MM.1S (cell line): ENCODE measurements around the gene RIPOR2.

ENCODE experiments used
- EZH2phosphoT487 ChIP-seq: fragments of 300-600 bp; sonication (generic); IDR thresholded peaks from 2 replicates; pipeline ENCODE4 v1.6.1; 2018; ENCODE audit warnings: antibody characterized with exemption, low read length
- TF ChIP-seq, protein P1 (sequence below): fragments of 300-600 bp; sonication (generic); IDR thresholded peaks from 2 replicates; pipeline ENCODE4 v1.5.1; 2016; ENCODE audit warnings: antibody characterized with exemption, low read length, mixed read lengths

DNA sequence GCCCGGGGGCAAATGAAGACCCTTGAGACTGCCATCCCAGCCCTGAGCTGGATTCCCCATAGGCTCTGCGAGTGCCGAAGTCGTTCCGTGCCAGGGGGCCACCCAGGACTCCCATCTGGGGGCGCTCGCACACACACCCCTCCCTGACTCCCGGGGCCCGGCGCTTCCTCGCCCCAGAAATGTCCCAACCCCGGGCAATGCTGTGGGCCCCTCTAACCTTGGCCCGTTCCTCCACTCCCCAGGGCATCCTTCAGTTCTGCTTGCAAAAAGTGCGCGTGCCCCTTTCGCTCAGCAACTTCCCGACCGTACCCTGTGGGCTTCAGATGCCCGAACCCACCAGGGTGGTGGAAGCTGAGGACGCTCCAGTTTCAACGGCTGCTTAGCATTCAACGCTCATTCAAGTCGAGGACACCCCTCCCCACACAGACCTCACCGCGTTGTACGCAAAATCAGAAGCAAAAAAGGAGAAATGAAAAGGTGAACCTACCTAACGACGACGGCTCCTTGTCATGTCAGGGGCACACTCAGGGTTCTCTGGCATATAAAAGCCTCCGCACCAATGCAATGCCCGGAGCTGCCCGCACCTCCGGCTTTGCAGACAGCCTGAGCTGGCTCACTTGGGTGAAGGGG, 25.3 kb downstream of the RIPOR2 start:
- no peak for TF ChIP-seq EZH2phosphoT487
- TF ChIP-seq, protein P1, sequence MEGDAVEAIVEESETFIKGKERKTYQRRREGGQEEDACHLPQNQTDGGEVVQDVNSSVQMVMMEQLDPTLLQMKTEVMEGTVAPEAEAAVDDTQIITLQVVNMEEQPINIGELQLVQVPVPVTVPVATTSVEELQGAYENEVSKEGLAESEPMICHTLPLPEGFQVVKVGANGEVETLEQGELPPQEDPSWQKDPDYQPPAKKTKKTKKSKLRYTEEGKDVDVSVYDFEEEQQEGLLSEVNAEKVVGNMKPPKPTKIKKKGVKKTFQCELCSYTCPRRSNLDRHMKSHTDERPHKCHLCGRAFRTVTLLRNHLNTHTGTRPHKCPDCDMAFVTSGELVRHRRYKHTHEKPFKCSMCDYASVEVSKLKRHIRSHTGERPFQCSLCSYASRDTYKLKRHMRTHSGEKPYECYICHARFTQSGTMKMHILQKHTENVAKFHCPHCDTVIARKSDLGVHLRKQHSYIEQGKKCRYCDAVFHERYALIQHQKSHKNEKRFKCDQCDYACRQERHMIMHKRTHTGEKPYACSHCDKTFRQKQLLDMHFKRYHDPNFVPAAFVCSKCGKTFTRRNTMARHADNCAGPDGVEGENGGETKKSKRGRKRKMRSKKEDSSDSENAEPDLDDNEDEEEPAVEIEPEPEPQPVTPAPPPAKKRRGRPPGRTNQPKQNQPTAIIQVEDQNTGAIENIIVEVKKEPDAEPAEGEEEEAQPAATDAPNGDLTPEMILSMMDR: no peak
